Measurements from ENCODE around the gene KCNIP2.

DNA sequence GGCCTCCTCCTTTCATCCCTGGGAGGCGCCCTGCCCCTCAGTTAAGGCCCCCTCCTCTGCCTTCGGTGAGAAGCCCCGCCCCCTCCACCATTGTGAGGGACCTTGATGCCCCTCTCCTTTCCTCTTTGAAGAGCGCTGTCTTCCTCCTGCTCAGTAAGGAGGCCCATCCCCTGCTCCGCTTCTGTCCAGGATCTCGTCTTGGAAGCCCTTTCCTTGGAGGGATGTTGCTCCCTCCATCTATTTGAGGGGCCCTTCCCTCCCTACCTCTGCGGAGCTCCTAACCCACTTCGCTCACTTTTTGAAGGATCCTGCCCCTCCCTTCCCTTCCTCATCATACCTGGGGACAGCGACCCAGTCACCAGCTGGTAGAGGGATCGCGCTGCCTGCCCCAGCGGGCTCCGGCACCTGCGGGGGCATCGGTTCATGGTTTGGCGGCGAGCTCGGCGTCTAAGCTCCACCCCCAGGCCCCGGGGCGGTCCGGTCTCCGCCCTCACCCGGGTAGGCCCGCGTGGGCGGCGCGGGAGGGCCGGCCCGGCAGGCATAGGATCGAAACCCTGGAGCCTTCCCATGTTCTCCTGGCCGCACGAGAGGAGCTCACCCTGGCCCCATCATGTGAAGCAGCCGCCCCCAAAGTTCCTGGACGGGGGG, 4.1 kb downstream of the KCNIP2 start:
- TF ChIP-seq CHD1 (IDR thresholded peaks at IDR 0.05; ENCODE audit: low read depth, low read length) (no peak), RCOR1 (IDR thresholded peaks at IDR 0.05; ENCODE audit: insufficient replicate concordance, low read length) (no peak), FOS (IDR thresholded peaks at IDR 0.05; ENCODE audit: low read depth, low read length) (no peak), POLR2A (IDR thresholded peaks at IDR 0.05; ENCODE audit: low read depth, low read length) (no peak)
- TF ChIP-seq, protein P1, sequence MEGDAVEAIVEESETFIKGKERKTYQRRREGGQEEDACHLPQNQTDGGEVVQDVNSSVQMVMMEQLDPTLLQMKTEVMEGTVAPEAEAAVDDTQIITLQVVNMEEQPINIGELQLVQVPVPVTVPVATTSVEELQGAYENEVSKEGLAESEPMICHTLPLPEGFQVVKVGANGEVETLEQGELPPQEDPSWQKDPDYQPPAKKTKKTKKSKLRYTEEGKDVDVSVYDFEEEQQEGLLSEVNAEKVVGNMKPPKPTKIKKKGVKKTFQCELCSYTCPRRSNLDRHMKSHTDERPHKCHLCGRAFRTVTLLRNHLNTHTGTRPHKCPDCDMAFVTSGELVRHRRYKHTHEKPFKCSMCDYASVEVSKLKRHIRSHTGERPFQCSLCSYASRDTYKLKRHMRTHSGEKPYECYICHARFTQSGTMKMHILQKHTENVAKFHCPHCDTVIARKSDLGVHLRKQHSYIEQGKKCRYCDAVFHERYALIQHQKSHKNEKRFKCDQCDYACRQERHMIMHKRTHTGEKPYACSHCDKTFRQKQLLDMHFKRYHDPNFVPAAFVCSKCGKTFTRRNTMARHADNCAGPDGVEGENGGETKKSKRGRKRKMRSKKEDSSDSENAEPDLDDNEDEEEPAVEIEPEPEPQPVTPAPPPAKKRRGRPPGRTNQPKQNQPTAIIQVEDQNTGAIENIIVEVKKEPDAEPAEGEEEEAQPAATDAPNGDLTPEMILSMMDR (conservative IDR thresholded peaks at IDR 0.05; ENCODE audit: low read depth, low read length) = no peak

Measured in IMR-90 (cell line).